WERI-Rb-1 (cell line): ENCODE measurements around the gene PRDM11.
"Not testable (repeated sequence)": the region's sequence is repeated elsewhere in the genome, so short reads cannot be mapped to it uniquely, and the experiment has no call there.

Experiments
- DNase-seq: peaks from one replicate; pipeline ENCODE4 v3.0.0-alpha.2; 2020
- H3K27ac ChIP-seq: fragments of 250-450 bp; sonication (Bioruptor Pico); 2 replicates; pipeline ENCODE4 v1.5.1; 2020; ENCODE audit warnings: mild to moderate bottlenecking, moderate library complexity
- H3K27me3 ChIP-seq: fragments of 250-450 bp; sonication (Bioruptor Pico); 2 replicates; pipeline ENCODE4 v1.5.1; 2021; ENCODE audit warnings: mild to moderate bottlenecking, low read depth, moderate library complexity; ENCODE audit not compliant: insufficient read depth, severe bottlenecking
- H3K36me3 ChIP-seq: fragments of 250-450 bp; sonication (Bioruptor Pico); 2 replicates; pipeline ENCODE4 v1.5.1; 2020; ENCODE audit warnings: mild to moderate bottlenecking, moderate library complexity
- H3K4me3 ChIP-seq: 2 replicates; pipeline ENCODE4 v1.5.1; 2011; ENCODE audit warnings: low read depth, mild to moderate bottlenecking, control low read depth, low read length
- H3K9me3 ChIP-seq: fragments of 250-450 bp; sonication (Bioruptor Pico); 2 replicates; pipeline ENCODE4 v1.5.1; 2021; ENCODE audit warnings: mild to moderate bottlenecking, moderate library complexity; ENCODE audit not compliant: severe bottlenecking
- CTCF ChIP-seq: IDR thresholded peaks from 2 replicates; pipeline ENCODE4 v1.5.1; 2011; ENCODE audit warnings: low read depth, mild to moderate bottlenecking, control low read depth, inconsistent platforms, low read length

PRDM11 gene

GRCh38 chr11:45113807-45114206 lies 32.6 kb upstream of the PRDM11 start:
- no peak for DNase-seq
- H3K4me3 ChIP-seq: no peak overlapping the region

GRCh38 chr11:45127836-45128235 lies 18.6 kb upstream of the PRDM11 start:
- not testable (repeated sequence) for H3K27me3 ChIP-seq, DNase-seq, H3K36me3 ChIP-seq, H3K27ac ChIP-seq, H3K4me3 ChIP-seq
- H3K9me3 ChIP-seq: peaks cover 16% of the 10 kb centered on the region

More at GRCh38 chr11:45113807-45114206, 32.6 kb upstream of the PRDM11 start:
- TF ChIP-seq CTCF: no peak
- Histone ChIP-seq H3K36me3 (no peaks in the 10 kb centered on the region), H3K27me3 (no peaks in the 10 kb centered on the region), H3K9me3 (no peaks in the 10 kb centered on the region), H3K27ac (no peak overlapping the region)

DNA sequence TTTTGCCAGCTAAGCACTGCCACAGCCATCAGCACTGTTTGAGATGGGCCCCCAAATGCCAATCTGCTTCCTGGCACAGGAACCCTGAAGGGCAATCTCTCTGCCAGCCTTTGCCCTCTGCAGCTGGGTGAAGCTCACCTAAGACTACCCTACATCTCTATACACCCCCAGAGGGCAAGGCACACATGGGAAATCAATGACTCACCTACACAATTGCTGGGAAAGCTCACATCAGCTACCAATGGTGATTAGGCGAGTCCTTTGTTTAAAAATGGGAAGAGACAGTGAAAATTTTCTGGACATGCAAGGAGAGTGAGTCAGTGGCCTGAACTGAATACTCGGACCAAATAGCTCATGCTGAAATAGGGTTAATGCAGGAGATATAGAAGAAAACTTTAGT lies 12.6 kb upstream of the PRDM11 start:
- no peak for TF ChIP-seq CTCF
- no peaks in the 10 kb centered on the region for H3K27me3 ChIP-seq
- no peak overlapping the region for H3K4me3 ChIP-seq
- H3K36me3 ChIP-seq: no peaks in the 10 kb centered on the region
- DNase-seq: no peak
- no peak overlapping the region for H3K27ac ChIP-seq
- peaks cover 10% of the 10 kb centered on the region for H3K9me3 ChIP-seq

DNA sequence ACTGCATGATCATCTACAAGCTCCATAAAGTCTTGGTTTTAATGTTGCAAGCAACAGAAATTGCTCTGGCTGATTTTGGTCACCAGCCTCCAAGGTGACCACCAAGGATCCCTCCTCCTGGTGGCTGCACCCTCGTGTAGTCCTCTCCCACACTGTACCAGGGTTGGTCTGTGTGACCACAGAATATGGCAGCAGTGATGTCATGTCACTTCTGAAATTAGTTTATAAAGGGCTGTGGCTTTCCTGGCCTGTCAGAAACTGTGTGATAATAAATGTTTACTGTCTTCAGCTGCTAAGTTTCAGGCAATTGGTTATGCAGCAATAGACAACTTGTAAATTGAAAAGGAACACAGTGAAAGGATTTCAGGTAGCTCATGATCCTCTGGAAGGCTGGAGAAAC lies 5.3 kb upstream of the PRDM11 start:
- no peak for DNase-seq
- no peaks in the 10 kb centered on the region for H3K9me3 ChIP-seq
- H3K4me3 ChIP-seq: no peak overlapping the region
- H3K27me3 ChIP-seq: peaks cover 3% of the 10 kb centered on the region
- no peak overlapping the region for H3K27ac ChIP-seq
- TF ChIP-seq CTCF: no peak
- no peaks in the 10 kb centered on the region for H3K36me3 ChIP-seq

- peaks cover 3% of the 10 kb centered on the region for H3K27me3 ChIP-seq
- no peak overlapping the region for H3K4me3 ChIP-seq
- no peak for DNase-seq
- H3K36me3 ChIP-seq: no peaks in the 10 kb centered on the region
- TF ChIP-seq CTCF: no peak
- H3K27ac ChIP-seq: no peak overlapping the region
- H3K9me3 ChIP-seq: no peaks in the 10 kb centered on the region
Observed at GRCh38 chr11:45141631-45142030, 4.8 kb upstream of the PRDM11 start.

- Histone ChIP-seq H3K4me3 (no peak overlapping the region), H3K9me3 (no peaks in the 10 kb centered on the region), H3K27ac (no peak overlapping the region), H3K27me3 (peaks cover 3% of the 10 kb centered on the region), H3K36me3 (no peaks in the 10 kb centered on the region)
- DNase-seq: no peak
- no peak for TF ChIP-seq CTCF
Observed at GRCh38 chr11:45142241-45143055, 4.0 kb upstream of the PRDM11 start.
